Liver (tissue), 9 donors: Measurements from ENCODE around the gene CAMSAP2. TPM values are rescaled to one million over a fixed set of nuclear protein-coding genes. Genes with fewer than 3 reads are reported as not detected.

Experiments
- DNase-seq: peaks from one replicate; pipeline ENCODE4 v3.0.0-alpha.2; 2017; ENCODE audit warnings: low spot score
- H3K27ac ChIP-seq, 2 donors: one replicate each; pipeline ENCODE4 v1.7.0; 2013; ENCODE audit warnings: inconsistent platforms in 2 of 2, low read length in 2 of 2, control low read depth in 1 of 2, low read depth in 1 of 2, mild to moderate bottlenecking in 1 of 2
- H3K27me3 ChIP-seq, 4 donors: one replicate each; pipeline versions ENCODE4 v1.6.1 to v1.7.0; 2013; ENCODE audit warnings: low read length in 3 of 4, inconsistent platforms in 1 of 4, mild to moderate bottlenecking in 1 of 4, moderate library complexity in 1 of 4; ENCODE audit not compliant: control insufficient read depth in 4 of 4, insufficient read depth in 4 of 4
- H3K36me3 ChIP-seq, 4 donors: one replicate each; pipeline versions ENCODE4 v1.6.1 to v1.7.0; 2013; ENCODE audit warnings: low read length in 3 of 4, mild to moderate bottlenecking in 3 of 4, low read depth in 1 of 4, moderate library complexity in 1 of 4; ENCODE audit not compliant: control insufficient read depth in 4 of 4, insufficient read depth in 3 of 4
- H3K4me1 ChIP-seq, 4 donors: one replicate each; pipeline versions ENCODE4 v1.6.1 to v1.7.0; 2013; ENCODE audit warnings: low read length in 3 of 4, mild to moderate bottlenecking in 3 of 4, moderate library complexity in 1 of 4; ENCODE audit not compliant: control insufficient read depth in 4 of 4, insufficient read depth in 4 of 4
- H3K4me3 ChIP-seq, 3 donors: one replicate each; pipeline versions ENCODE4 v1.6.1 to v1.7.0; 2013; ENCODE audit warnings: low read length in 3 of 3, control low read depth in 1 of 3, low read depth in 1 of 3, mild to moderate bottlenecking in 1 of 3
- H3K9ac ChIP-seq, 2 donors: one replicate each; pipeline ENCODE4 v1.7.0; 2013; ENCODE audit warnings: low read length in 2 of 2, mild to moderate bottlenecking in 2 of 2, moderate library complexity in 2 of 2, control low read depth in 1 of 2, low read depth in 1 of 2
- H3K9me3 ChIP-seq, 4 donors: one replicate each; pipeline versions ENCODE4 v1.6.1 to v1.7.0; 2013; ENCODE audit warnings: low read length in 3 of 4; ENCODE audit not compliant: control insufficient read depth in 4 of 4
- EGR1 ChIP-seq, 2 donors: IDR thresholded peaks; 2 replicates each; pipeline ENCODE4 v1.6.1; 2016 to 2018; ENCODE audit warnings: antibody characterized with exemption in 2 of 2, low read depth in 2 of 2
- FOXA1 ChIP-seq: IDR thresholded peaks from 2 replicates; pipeline ENCODE4 v1.6.1; 2016; ENCODE audit warnings: antibody characterized with exemption
- FOXA2 ChIP-seq: IDR thresholded peaks from 2 replicates; pipeline ENCODE4 v1.6.1; 2016; ENCODE audit warnings: antibody characterized with exemption
- GABPA ChIP-seq, 2 donors: IDR thresholded peaks in 1 of 2; conservative IDR thresholded peaks in 1 of 2; 2 replicates each; pipeline ENCODE4 v1.6.1; 2016; ENCODE audit warnings: antibody characterized with exemption in 2 of 2, mild to moderate bottlenecking in 1 of 2, moderate library complexity in 1 of 2
- HNF4A ChIP-seq, 2 donors: conservative IDR thresholded peaks; 2 replicates each; pipeline ENCODE4 v1.6.1; 2016; ENCODE audit warnings: antibody characterized with exemption in 2 of 2, mild to moderate bottlenecking in 2 of 2
- HNF4G ChIP-seq: IDR thresholded peaks from 2 replicates; pipeline ENCODE4 v1.6.1; 2016; ENCODE audit warnings: antibody characterized with exemption
- JUND ChIP-seq, 2 donors: IDR thresholded peaks; 2 replicates each; pipeline ENCODE4 v1.6.1; 2016; ENCODE audit warnings: antibody characterized with exemption in 2 of 2
- NR2F2 ChIP-seq: IDR thresholded peaks from 2 replicates; pipeline ENCODE4 v1.6.1; 2016; ENCODE audit warnings: antibody characterized with exemption
- RAD21 ChIP-seq, 2 donors: IDR thresholded peaks; 2 replicates each; pipeline ENCODE4 v1.6.1; 2016; ENCODE audit warnings: antibody characterized with exemption in 2 of 2, mild to moderate bottlenecking in 2 of 2
- RXRA ChIP-seq, 2 donors: IDR thresholded peaks; 2 replicates each; pipeline ENCODE4 v1.6.1; 2017 to 2018; ENCODE audit warnings: antibody characterized with exemption in 2 of 2, mild to moderate bottlenecking in 1 of 2
- SP1 ChIP-seq: IDR thresholded peaks from 2 replicates; pipeline ENCODE4 v1.6.1; 2018; ENCODE audit warnings: antibody characterized with exemption, mild to moderate bottlenecking
- TAF1 ChIP-seq: conservative IDR thresholded peaks from 2 replicates; pipeline ENCODE4 v1.6.1; 2016; ENCODE audit warnings: antibody characterized with exemption, mild to moderate bottlenecking
- YY1 ChIP-seq: IDR thresholded peaks from 2 replicates; pipeline ENCODE4 v1.6.1; 2016; ENCODE audit warnings: antibody characterized with exemption, mild to moderate bottlenecking
- WGBS: extraction: QIAGEN DNeasy Blood & Tissue Kit; methylation state at CpG from one replicate; pipeline ENCODE4 v1.1.7; 2013; 5-methylcytosine and 5-hydroxymethylcytosine counted together
- polyA plus RNA-seq, 2 donors: library from polyadenylated mRNA; stranded (reverse) in 1 of 2; unstranded in 1 of 2; fragments of 200-250 nt in 1 of 2; fragments of >200 nt in 1 of 2; fragmentation: Nextera tagmentation in 1 of 2; extraction: Ambion mirVana in 1 of 2; gene quantifications; one replicate each; pipeline versions ENCODE4 v1.2.1 to v1.2.3, GENCODE V29; 2013 to 2015
- total RNA-seq, 2 donors: library from RNA; depleted of rRNA; stranded (reverse); fragments of >200 nt; gene quantifications; one replicate each; pipeline ENCODE4 v1.2.3, GENCODE V29; 2014
- TF ChIP-seq, protein P1 (sequence below): IDR thresholded peaks from 2 replicates; pipeline ENCODE4 v1.6.1; 2016; ENCODE audit warnings: antibody characterized with exemption
- TF ChIP-seq, protein P2 (sequence below): fragments of 150-350 bp; IDR thresholded peaks from 2 replicates; pipeline ENCODE4 v1.5.1; 2017; ENCODE audit warnings: improper control_type of control experiment, low read depth, low read length; ENCODE audit not compliant: missing input control
- TF ChIP-seq, protein P3 (sequence below): IDR thresholded peaks from 2 replicates; pipeline ENCODE4 v1.6.1; 2016; ENCODE audit warnings: antibody characterized with exemption
- TF ChIP-seq, protein P4 (sequence below): IDR thresholded peaks from 2 replicates; pipeline ENCODE4 v1.6.1; 2016; ENCODE audit warnings: antibody characterized with exemption
- TF ChIP-seq, protein P5 (sequence below): IDR thresholded peaks from 2 replicates; pipeline ENCODE4 v1.6.1; 2016; ENCODE audit warnings: antibody characterized with exemption, mild to moderate bottlenecking
- donor health status: healthy.
- donor health status: healthy.
- donor health status: healthy.
- donor health status: healthy.
- donor health status: healthy.

CAMSAP2 gene
- total and polyA plus RNA-seq, 4 donors: 1.9 to 8.6 (median 3.5) TPM

DNA sequence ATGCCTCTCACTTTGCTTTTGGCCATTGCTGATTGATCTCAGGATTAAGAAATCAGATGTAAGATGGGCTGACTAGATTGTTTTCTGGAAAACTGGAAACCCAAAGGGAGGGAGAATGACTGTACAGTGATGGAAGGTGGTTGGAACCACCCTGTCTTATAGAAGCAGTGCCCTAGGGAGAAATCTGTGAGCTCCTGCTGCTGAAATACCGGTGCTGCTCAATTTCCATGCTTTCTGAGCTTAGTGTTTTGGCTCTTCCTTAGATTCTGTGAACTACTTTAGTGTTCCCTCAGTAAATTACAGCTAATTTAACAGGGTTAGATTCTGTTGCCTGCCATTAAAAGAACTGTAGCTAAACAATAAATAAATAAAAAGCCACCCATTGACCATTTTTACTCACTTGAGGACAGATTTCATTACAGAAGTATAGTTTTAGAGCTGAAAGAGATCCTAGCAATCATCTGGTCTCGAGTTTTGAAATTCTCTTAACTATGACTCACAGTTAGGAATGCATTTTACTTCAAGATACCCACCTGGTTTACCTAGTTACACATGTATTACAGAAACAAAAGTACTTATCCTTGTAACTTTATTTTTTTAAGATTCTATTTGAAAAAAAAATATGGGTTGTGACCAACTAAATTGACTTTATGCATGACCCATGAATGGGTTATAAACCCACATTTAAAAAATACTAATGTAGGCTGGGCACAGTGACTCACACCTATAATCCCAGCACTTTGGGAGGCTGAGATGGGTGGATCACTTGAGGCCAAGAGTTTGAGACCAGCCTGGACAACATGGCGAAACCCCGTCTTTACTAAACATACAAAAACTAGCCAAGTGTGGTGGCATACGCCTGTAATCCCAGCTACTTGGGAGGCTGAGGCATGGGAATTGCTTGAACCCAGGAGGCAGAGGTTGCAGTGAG lies 33.2 kb downstream of the CAMSAP2 start:
- TF ChIP-seq YY1: no peak
- H3K4me3 ChIP-seq: no peak overlapping the region
- no peaks in the 10 kb centered on the region for H3K9me3 ChIP-seq
- peaks cover 0 to 2% (median 0%) of the 10 kb centered on the region in 4 donors for H3K36me3 ChIP-seq
- H3K27ac ChIP-seq: no peak overlapping the region
- H3K27me3 ChIP-seq: no peaks in the 10 kb centered on the region
- H3K4me1 ChIP-seq: no peaks in the 10 kb centered on the region
- no peak for DNase-seq
- H3K9ac ChIP-seq: no peak overlapping the region
- WGBS: 98% methylated on average over 5 of the region's 5 CpGs

DNA sequence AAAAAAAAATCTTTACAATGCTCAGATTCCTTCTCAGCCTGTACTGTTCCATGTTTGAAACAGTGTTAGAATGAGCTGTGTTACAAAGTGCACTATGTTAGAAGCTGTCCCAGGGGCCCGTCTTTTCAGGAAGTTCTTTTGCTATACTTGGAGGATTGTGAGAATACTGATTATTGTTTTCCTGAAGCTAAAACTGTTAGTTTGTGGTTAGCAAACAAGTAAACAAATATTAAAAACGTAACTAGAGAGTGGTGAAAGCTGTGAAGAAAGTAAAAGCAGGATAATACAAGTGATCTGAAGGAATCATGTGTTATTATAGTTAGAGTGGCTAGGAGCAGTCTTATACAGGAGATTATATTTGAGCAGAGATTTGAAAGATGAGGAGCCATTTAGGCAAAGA lies 35.6 kb downstream of the CAMSAP2 start:
- Histone ChIP-seq H3K27ac (no peak overlapping the region), H3K27me3 (no peaks in the 10 kb centered on the region), H3K9me3 (no peaks in the 10 kb centered on the region), H3K9ac (no peak overlapping the region), H3K36me3 (peaks cover 0 to 2% (median 0%) of the 10 kb centered on the region in 4 donors), H3K4me3 (no peak overlapping the region), H3K4me1 (no peaks in the 10 kb centered on the region)
- 68% methylated on average over 2 of the region's 2 CpGs for WGBS
- TF ChIP-seq, protein P1, sequence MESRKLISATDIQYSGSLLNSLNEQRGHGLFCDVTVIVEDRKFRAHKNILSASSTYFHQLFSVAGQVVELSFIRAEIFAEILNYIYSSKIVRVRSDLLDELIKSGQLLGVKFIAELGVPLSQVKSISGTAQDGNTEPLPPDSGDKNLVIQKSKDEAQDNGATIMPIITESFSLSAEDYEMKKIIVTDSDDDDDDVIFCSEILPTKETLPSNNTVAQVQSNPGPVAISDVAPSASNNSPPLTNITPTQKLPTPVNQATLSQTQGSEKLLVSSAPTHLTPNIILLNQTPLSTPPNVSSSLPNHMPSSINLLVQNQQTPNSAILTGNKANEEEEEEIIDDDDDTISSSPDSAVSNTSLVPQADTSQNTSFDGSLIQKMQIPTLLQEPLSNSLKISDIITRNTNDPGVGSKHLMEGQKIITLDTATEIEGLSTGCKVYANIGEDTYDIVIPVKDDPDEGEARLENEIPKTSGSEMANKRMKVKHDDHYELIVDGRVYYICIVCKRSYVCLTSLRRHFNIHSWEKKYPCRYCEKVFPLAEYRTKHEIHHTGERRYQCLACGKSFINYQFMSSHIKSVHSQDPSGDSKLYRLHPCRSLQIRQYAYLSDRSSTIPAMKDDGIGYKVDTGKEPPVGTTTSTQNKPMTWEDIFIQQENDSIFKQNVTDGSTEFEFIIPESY: no peak
- TF ChIP-seq EGR1 (IDR thresholded peaks at IDR 0.05; ENCODE audit: low read depth in 2 of 2): no peak
- TF ChIP-seq, protein P2, sequence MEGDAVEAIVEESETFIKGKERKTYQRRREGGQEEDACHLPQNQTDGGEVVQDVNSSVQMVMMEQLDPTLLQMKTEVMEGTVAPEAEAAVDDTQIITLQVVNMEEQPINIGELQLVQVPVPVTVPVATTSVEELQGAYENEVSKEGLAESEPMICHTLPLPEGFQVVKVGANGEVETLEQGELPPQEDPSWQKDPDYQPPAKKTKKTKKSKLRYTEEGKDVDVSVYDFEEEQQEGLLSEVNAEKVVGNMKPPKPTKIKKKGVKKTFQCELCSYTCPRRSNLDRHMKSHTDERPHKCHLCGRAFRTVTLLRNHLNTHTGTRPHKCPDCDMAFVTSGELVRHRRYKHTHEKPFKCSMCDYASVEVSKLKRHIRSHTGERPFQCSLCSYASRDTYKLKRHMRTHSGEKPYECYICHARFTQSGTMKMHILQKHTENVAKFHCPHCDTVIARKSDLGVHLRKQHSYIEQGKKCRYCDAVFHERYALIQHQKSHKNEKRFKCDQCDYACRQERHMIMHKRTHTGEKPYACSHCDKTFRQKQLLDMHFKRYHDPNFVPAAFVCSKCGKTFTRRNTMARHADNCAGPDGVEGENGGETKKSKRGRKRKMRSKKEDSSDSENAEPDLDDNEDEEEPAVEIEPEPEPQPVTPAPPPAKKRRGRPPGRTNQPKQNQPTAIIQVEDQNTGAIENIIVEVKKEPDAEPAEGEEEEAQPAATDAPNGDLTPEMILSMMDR: no peak
- TF ChIP-seq HNF4A (conservative IDR thresholded peaks at IDR 0.05): no peak
- TF ChIP-seq FOXA2: no peak
- TF ChIP-seq SP1: no peak
- no peak for TF ChIP-seq RXRA (IDR thresholded peaks at IDR 0.05)
- no peak for TF ChIP-seq FOXA1
- TF ChIP-seq GABPA (IDR thresholded peaks at IDR 0.05 in 1 of 2, conservative IDR thresholded peaks at IDR 0.05 in 1 of 2): no peak
- TF ChIP-seq, protein P3, sequence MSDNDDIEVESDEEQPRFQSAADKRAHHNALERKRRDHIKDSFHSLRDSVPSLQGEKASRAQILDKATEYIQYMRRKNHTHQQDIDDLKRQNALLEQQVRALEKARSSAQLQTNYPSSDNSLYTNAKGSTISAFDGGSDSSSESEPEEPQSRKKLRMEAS: no peak
- TF ChIP-seq JUND (IDR thresholded peaks at IDR 0.05): no peak
- TF ChIP-seq, protein P4, sequence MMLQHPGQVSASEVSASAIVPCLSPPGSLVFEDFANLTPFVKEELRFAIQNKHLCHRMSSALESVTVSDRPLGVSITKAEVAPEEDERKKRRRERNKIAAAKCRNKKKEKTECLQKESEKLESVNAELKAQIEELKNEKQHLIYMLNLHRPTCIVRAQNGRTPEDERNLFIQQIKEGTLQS: no peak
- no peak for TF ChIP-seq NR2F2
- TF ChIP-seq TAF1: no peak
- TF ChIP-seq, protein P5, sequence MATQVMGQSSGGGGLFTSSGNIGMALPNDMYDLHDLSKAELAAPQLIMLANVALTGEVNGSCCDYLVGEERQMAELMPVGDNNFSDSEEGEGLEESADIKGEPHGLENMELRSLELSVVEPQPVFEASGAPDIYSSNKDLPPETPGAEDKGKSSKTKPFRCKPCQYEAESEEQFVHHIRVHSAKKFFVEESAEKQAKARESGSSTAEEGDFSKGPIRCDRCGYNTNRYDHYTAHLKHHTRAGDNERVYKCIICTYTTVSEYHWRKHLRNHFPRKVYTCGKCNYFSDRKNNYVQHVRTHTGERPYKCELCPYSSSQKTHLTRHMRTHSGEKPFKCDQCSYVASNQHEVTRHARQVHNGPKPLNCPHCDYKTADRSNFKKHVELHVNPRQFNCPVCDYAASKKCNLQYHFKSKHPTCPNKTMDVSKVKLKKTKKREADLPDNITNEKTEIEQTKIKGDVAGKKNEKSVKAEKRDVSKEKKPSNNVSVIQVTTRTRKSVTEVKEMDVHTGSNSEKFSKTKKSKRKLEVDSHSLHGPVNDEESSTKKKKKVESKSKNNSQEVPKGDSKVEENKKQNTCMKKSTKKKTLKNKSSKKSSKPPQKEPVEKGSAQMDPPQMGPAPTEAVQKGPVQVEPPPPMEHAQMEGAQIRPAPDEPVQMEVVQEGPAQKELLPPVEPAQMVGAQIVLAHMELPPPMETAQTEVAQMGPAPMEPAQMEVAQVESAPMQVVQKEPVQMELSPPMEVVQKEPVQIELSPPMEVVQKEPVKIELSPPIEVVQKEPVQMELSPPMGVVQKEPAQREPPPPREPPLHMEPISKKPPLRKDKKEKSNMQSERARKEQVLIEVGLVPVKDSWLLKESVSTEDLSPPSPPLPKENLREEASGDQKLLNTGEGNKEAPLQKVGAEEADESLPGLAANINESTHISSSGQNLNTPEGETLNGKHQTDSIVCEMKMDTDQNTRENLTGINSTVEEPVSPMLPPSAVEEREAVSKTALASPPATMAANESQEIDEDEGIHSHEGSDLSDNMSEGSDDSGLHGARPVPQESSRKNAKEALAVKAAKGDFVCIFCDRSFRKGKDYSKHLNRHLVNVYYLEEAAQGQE: no peak
- no peak for TF ChIP-seq HNF4G
- TF ChIP-seq RAD21 (IDR thresholded peaks at IDR 0.05): no peak
- TF ChIP-seq YY1: no peak
- DNase-seq: no peak
